ENCODE results near the gene KCNC4.

GRCh38 chr1:110200666-110201065, 9.4 kb upstream of the KCNC4 start:
- TF ChIP-seq POLR2A (IDR thresholded peaks at IDR 0.05) (no peak), EP300 (IDR thresholded peaks at IDR 0.05) (no peak)
- TF ChIP-seq, protein P1, sequence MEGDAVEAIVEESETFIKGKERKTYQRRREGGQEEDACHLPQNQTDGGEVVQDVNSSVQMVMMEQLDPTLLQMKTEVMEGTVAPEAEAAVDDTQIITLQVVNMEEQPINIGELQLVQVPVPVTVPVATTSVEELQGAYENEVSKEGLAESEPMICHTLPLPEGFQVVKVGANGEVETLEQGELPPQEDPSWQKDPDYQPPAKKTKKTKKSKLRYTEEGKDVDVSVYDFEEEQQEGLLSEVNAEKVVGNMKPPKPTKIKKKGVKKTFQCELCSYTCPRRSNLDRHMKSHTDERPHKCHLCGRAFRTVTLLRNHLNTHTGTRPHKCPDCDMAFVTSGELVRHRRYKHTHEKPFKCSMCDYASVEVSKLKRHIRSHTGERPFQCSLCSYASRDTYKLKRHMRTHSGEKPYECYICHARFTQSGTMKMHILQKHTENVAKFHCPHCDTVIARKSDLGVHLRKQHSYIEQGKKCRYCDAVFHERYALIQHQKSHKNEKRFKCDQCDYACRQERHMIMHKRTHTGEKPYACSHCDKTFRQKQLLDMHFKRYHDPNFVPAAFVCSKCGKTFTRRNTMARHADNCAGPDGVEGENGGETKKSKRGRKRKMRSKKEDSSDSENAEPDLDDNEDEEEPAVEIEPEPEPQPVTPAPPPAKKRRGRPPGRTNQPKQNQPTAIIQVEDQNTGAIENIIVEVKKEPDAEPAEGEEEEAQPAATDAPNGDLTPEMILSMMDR (IDR thresholded peaks at IDR 0.05), result no peak

Data from ovary (tissue), 3 donors.